Lower leg skin (tissue), 4 donors: Measurements from ENCODE around the gene MYT1. TPM values are rescaled to one million over a fixed set of nuclear protein-coding genes. Genes with fewer than 3 reads are reported as not detected.
"Not testable (repeated sequence)": the region's sequence is repeated elsewhere in the genome, so short reads cannot be mapped to it uniquely, and the experiment has no call there.

ENCODE experiments used
- DNase-seq, 2 donors: peaks; one replicate each; pipeline ENCODE4 v3.0.0-alpha.2; 2019; ENCODE audit warnings: low spot score in 2 of 2
- H3K4me3 ChIP-seq: fragments of 200-600 bp; sonication (generic); 2 replicates; pipeline ENCODE4 v1.5.1; 2017; ENCODE audit warnings: mild to moderate bottlenecking, low read depth; ENCODE audit not compliant: poor library complexity, severe bottlenecking
- POLR2A ChIP-seq, 2 donors: fragments of 450-650 bp; IDR thresholded peaks; one replicate each; pipeline ENCODE4 v1.6.1; 2016 to 2017; ENCODE audit warnings: antibody characterized with exemption in 2 of 2, mild to moderate bottlenecking in 1 of 2, moderate library complexity in 1 of 2
- WGBS, 2 donors: methylation state at CpG; one replicate each; pipeline ENCODE4 v1.1.5; 2018; 5-methylcytosine and 5-hydroxymethylcytosine counted together
- intact Hi-C: fragments of 100-400 bp; cut with DNase I; formaldehyde crosslinking; loops from one replicate; pipeline ENCODE4 v1.15.0; 2023; ENCODE audit warnings: low total_unique reads
- total RNA-seq, 4 donors: library from RNA; depleted of rRNA; stranded (reverse); fragments of >200 nt; gene quantifications; one replicate each; pipeline ENCODE4 v1.1.0, GENCODE V29; 2016
- TF ChIP-seq, protein P1 (sequence below), 3 donors: fragments of 450-650 bp; IDR thresholded peaks; one replicate each; pipeline ENCODE4 v1.5.1; 2016; ENCODE audit warnings: antibody characterized with exemption in 3 of 3, mild to moderate bottlenecking in 3 of 3, moderate library complexity in 2 of 3

The MYT1 gene
- total RNA-seq, 4 donors from 2014 or later = 0.26 TPM; not detected in 3

DNA sequence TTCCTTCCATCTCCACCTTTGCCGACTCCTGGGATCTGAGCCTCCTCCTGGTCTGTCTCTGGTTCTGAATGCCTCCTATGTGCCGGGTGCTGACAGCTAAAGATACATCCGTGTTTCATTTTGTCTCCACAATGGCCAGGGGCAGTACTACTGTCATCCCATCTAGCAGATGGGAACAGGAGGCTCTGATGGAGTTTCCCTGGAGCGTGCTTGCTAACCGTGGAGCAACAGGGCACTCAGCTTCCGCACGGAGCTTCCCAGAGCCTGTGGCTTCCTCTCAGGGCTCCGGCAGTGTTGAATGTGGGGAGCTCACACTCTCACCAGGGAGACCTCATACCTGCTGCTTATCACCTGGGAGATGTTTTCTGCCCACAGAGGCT, 45.0 kb upstream of the MYT1 start:
- WGBS, 2 donors = 71 to 73% methylated on average over 8 of the region's 8 CpGs
- TF ChIP-seq, protein P1, sequence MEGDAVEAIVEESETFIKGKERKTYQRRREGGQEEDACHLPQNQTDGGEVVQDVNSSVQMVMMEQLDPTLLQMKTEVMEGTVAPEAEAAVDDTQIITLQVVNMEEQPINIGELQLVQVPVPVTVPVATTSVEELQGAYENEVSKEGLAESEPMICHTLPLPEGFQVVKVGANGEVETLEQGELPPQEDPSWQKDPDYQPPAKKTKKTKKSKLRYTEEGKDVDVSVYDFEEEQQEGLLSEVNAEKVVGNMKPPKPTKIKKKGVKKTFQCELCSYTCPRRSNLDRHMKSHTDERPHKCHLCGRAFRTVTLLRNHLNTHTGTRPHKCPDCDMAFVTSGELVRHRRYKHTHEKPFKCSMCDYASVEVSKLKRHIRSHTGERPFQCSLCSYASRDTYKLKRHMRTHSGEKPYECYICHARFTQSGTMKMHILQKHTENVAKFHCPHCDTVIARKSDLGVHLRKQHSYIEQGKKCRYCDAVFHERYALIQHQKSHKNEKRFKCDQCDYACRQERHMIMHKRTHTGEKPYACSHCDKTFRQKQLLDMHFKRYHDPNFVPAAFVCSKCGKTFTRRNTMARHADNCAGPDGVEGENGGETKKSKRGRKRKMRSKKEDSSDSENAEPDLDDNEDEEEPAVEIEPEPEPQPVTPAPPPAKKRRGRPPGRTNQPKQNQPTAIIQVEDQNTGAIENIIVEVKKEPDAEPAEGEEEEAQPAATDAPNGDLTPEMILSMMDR (IDR thresholded peaks at IDR 0.05) = no peak
- no peak for TF ChIP-seq POLR2A (IDR thresholded peaks at IDR 0.05)
- intact Hi-C loops = no loop called here
- no peak overlapping the region for H3K4me3 ChIP-seq
- peak in 1 of 2 donors; percentile 78 for DNase-seq

DNA sequence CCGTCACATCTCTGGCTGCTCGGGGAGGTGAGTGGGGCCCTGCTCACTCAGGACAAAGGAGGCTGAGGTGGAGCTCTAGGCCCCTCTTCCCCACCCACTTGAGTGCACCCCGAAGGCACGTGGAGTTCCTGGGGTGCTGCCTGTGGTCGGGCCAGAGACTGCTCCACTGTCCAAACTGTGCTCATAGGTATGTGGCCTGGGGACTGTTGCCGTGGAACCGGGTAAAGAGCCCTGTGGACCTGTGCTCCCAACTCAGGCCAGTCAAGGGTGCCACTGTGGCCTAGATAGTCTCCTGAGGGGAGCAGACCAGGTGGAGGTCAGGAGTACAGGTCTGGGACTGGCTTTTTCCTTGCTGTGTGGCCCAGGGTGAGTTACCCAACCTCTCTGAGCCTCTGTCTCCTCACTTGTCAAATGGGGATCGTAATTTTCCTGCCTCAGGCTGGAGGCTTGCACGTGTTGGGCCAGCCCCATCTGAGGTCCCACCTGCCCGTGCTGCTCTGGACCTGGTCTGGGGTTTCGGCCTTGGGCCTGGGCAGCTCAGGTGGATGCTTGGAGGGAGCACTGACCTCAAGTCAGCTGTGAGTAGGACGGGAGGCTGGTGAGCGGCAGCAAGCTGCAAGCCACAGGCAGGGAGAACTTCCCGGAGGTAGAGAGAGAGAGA, 44.4 kb upstream of the MYT1 start:
- TF ChIP-seq, protein P1 (IDR thresholded peaks at IDR 0.05) = no peak
- TF ChIP-seq POLR2A (IDR thresholded peaks at IDR 0.05) = no peak
- DNase-seq = peak in 1 of 2 donors; percentile 82
- intact Hi-C loops = no loop called here
- 51 to 56% methylated on average over 9 to 11 of the region's 14 CpGs for WGBS, 2 donors
- H3K4me3 ChIP-seq = no peak overlapping the region

DNA sequence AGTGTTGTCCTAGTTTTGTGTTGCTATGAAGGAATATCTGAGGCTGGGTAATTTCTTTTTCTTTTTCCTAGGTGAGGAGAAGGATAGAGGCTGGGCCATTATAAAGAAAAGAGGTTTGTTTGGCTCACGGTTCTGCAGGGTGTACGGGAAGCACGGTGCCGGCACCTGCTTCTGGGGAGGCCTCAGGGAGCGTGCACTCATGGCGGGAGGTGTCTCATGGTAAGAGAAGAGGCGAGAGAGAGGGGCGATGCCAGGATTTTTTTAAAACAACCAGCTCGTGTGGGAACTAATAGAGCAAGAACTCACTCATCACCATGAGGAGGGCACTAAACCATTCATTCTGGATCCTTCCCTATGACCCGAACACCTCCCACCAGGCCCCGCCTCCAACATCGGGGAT, 42.7 kb upstream of the MYT1 start:
- 70 to 73% methylated on average over 12 of the region's 12 CpGs for WGBS, 2 donors
- H3K4me3 ChIP-seq = no peak overlapping the region
- TF ChIP-seq POLR2A (IDR thresholded peaks at IDR 0.05) = no peak
- TF ChIP-seq, protein P1 (IDR thresholded peaks at IDR 0.05) = no peak
- intact Hi-C loops = no loop called here
- DNase-seq = peak in 1 of 2 donors; percentile 54

DNA sequence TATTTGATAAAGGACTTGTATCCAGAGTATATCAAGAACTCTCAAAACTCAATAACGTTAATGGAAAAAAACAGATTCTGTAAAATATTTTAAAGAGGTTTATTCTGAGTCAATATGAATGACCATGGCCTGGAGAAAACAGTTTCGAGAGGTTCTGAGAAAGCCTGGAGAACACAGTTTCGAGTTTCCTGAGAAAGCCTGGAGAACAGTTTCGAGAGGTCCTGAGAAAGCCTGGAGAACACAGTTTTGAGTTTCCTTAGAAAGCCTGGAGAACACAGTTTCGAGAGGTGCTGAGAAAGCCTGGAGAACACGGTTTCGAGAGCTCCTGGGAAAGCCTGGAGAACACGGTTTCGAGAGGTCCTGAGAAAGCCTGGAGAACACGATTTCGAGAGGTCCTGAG, 41.3 kb upstream of the MYT1 start:
- peak in 1 of 2 donors; percentile 40 for DNase-seq
- 84 to 85% methylated on average over 11 of the region's 11 CpGs for whole genome bisulfite sequencing, 2 donors
- H3K4me3 ChIP-seq, intact Hi-C loops: not testable (repeated sequence)

DNA sequence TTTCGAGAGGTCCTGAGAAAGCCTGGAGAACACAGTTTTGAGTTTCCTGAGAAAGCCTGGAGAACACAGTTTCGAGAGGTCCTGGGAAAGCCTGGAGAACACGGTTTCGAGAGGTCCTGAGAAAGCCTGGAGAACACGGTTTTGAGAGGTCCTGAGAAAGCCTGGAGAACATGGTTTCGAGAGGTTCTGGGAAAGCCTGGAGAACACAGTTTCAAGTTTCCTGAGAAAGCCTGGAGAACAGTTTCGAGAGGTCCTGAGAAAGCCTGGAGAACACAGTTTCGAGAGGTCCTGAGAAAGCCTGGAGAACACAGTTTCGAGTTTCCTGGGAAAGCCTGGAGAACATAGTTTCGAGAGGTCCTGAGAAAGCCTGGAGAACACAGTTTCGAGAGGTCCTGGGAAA, 40.7 kb upstream of the MYT1 start:
- peak in 1 of 2 donors; percentile 46 for DNase-seq
- H3K4me3 ChIP-seq, intact Hi-C loops: not testable (repeated sequence)
- WGBS, 2 donors = 86 to 87% methylated on average over 11 of the region's 11 CpGs

DNA sequence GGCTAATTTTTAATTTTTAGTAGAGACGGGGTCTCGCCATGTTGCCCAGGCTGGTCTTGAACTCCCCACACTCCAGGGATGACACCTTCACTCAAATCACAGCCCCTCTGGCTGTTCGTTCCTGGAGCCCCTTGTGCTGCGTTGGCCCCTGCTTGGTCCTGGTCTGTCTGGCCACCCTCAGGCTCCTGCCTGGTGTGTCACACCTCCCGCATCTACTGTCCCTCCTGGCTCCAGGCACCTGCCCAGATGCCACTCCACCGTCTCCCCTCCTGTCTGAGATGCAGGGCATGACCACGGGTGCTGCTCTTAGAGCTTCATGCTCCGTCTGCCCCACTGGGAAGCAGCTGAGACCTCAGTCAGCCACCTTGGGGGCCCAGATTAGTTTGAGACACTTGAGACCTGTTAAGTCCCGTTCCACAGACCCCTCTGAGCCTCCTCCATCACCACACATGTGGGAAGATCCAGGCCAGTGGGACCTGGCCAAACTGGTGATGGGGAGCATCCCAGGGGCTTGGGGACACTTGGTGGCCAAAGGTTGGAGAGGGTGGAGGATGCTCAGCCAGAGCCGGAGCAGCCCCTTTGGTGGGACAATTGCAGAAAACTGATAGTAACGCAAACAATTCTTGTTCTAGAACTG, 35.0 kb upstream of the MYT1 start:
- peak in 1 of 2 donors; percentile 83 for DNase-seq
- WGBS, 2 donors = 80 to 82% methylated on average over 11 of the region's 11 CpGs

More for the DNA sequence above, 35.0 kb upstream of the MYT1 start:
- H3K4me3 ChIP-seq = no peak overlapping the region
- TF ChIP-seq, protein P1 (IDR thresholded peaks at IDR 0.05) = no peak
- TF ChIP-seq POLR2A (IDR thresholded peaks at IDR 0.05) = no peak
- intact Hi-C loops = no loop called here
